GM12878 (cell line): ENCODE results near the gene CHST15. TPM values are rescaled to one million over a fixed set of nuclear protein-coding genes. Genes with fewer than 3 reads are reported as not detected.

ENCODE experiments used
- ATAC-seq: fragments of 200-7000 bp; cut with Tn5 transposase; 3 replicates; pipeline ENCODE4 v1.9.1; 2020; ENCODE audit warnings: mild to moderate bottlenecking, moderate library complexity
- BruUV-seq: library from RNA; stranded (reverse); fragments of 400-500 nt; replicated peaks from 2 replicates; lab custom pipeline; 2021; lab: Mats Ljungman, UMichigan
- CTCF ChIA-PET: fragments of 300-600 bp; sonication (Branson Sonifier 250); formaldehyde crosslinking; extraction: SDS; loops from one replicate; lab custom pipeline; 2021; ENCODE audit warnings: inconsistent platforms; lab: Yijun Ruan, JAX
- POLR2A ChIA-PET: fragments of 350-600 bp; formaldehyde crosslinking; extraction: SDS; loops from one replicate; lab custom pipeline; 2021; ENCODE audit warnings: inconsistent platforms; lab: Charles Lee
- RAD21 ChIA-PET: fragments of 300-600 bp; sonication (Branson Sonifier 250); formaldehyde crosslinking; loops from one replicate; lab custom pipeline; 2023; ENCODE audit warnings: antibody characterized with exemption; ENCODE audit not compliant: unreplicated experiment; lab: Charles Lee
- SMC1A ChIA-PET: fragments of 300-600 bp; sonication (Branson Sonifier 250); formaldehyde crosslinking; loops from one replicate; lab custom pipeline; 2023; ENCODE audit not compliant: unreplicated experiment, uncharacterized antibody; lab: Charles Lee
- DNase-seq: peaks from one replicate; pipeline ENCODE4 v3.0.0-alpha.2; 2011; ENCODE audit warnings: low read depth, low spot score
- FAIRE-seq: peaks from 3 replicates; lab custom pipeline; 2011; peaks lifted over from hg19 to GRCh38; lab: Jason Lieb, UNC
- H2AFZ ChIP-seq: 2 replicates; pipeline ENCODE4 v1.6.0; 2011; ENCODE audit warnings: low read depth, low read length, control low read depth; ENCODE audit not compliant: control insufficient read depth
- H3K27ac ChIP-seq: 2 replicates; pipeline ENCODE4 v1.5.1; 2011; ENCODE audit warnings: control low read depth; ENCODE audit not compliant: control insufficient read depth, insufficient read depth
- H3K27me3 ChIP-seq, 2 experiments: replicated peaks in 1 of 2; 2 replicates each; pipeline versions ENCODE4 v1.6.0 to v1.6.1; 2011; ENCODE audit warnings: low read length in 1 of 2; ENCODE audit not compliant: control insufficient read depth in 2 of 2, insufficient read depth in 2 of 2
- H3K36me3 ChIP-seq, 2 experiments: 2 replicates each; pipeline ENCODE4 v1.5.1; 2011; ENCODE audit warnings: low read length in 1 of 2; ENCODE audit not compliant: control insufficient read depth in 2 of 2, insufficient read depth in 2 of 2
- H3K4me1 ChIP-seq: 2 replicates; pipeline ENCODE4 v1.6.1; 2011; ENCODE audit warnings: mild to moderate bottlenecking, low read length, moderate library complexity, mixed read lengths; ENCODE audit not compliant: control insufficient read depth, insufficient read depth
- H3K4me2 ChIP-seq: 2 replicates; pipeline ENCODE4 v1.6.0; 2011; ENCODE audit warnings: control low read depth; ENCODE audit not compliant: control insufficient read depth, insufficient read depth
- H3K4me3 ChIP-seq: fragments of 200-600 bp; sonication (generic); 2 replicates; pipeline ENCODE4 v1.5.1; 2016
- H3K79me2 ChIP-seq: 2 replicates; pipeline ENCODE4 v1.6.0; 2011; ENCODE audit warnings: low read length; ENCODE audit not compliant: control insufficient read depth, insufficient read depth
- H3K9ac ChIP-seq: 2 replicates; pipeline ENCODE4 v1.8.0; 2011; ENCODE audit warnings: low read length, control low read depth, mixed read lengths; ENCODE audit not compliant: control insufficient read depth, insufficient read depth
- H3K9me3 ChIP-seq: replicated peaks from 3 replicates; pipeline ENCODE4 v1.5.1; 2011; ENCODE audit warnings: mild to moderate bottlenecking, low read length; ENCODE audit not compliant: control insufficient read depth, insufficient read depth
- H4K20me1 ChIP-seq: 2 replicates; pipeline ENCODE4 v1.6.0; 2011; ENCODE audit not compliant: control insufficient read depth, insufficient read depth
- CBX3 ChIP-seq: fragments of 200-600 bp; sonication (generic); IDR thresholded peaks from 2 replicates; pipeline ENCODE4 v1.6.1; 2016; ENCODE audit warnings: low read depth, borderline replicate concordance
- CBX5 ChIP-seq: sonication (generic); IDR thresholded peaks from 2 replicates; pipeline ENCODE4 v1.6.1; 2016; ENCODE audit warnings: low read depth, moderate library complexity, mild to moderate bottlenecking, inconsistent platforms
- EP300 ChIP-seq, 2 experiments: fragments of 150-350 bp in 1 of 2; IDR thresholded peaks; 2 replicates each; pipeline ENCODE4 v1.6.1; 2011 to 2012; ENCODE audit warnings: low read depth in 2 of 2, low read length in 2 of 2, borderline replicate concordance in 1 of 2, improper control_type of control experiment in 1 of 2, inconsistent platforms in 1 of 2; ENCODE audit not compliant: control insufficient read depth in 1 of 2
- ETV6 ChIP-seq, 2 experiments: fragments of 450-650 bp in 1 of 2; IDR thresholded peaks in 1 of 2; conservative IDR thresholded peaks in 1 of 2; 2 replicates each; pipeline ENCODE4 v1.6.1; 2014; ENCODE audit warnings: antibody characterized with exemption in 1 of 2, borderline replicate concordance in 1 of 2, low read depth in 1 of 2, mild to moderate bottlenecking in 1 of 2, moderate library complexity in 1 of 2
- NBN ChIP-seq: fragments of 450-650 bp; IDR thresholded peaks from 2 replicates; pipeline ENCODE4 v1.6.1; 2016
- NR2C2 ChIP-seq: IDR thresholded peaks from 2 replicates; pipeline ENCODE4 v1.6.1; 2011; ENCODE audit warnings: borderline replicate concordance, low read depth; ENCODE audit not compliant: control insufficient read depth, insufficient read length
- NRF1 ChIP-seq: conservative IDR thresholded peaks from 2 replicates; pipeline ENCODE4 v1.6.1; 2011; ENCODE audit warnings: mild to moderate bottlenecking, low read depth, low read length, improper control_type of control experiment
- POLR2AphosphoS2 ChIP-seq: IDR thresholded peaks from 2 replicates; pipeline ENCODE4 v1.6.1; 2011; ENCODE audit warnings: low read depth, mild to moderate bottlenecking, low read length, improper control_type of control experiment, moderate library complexity
- POLR2AphosphoS5 ChIP-seq: IDR thresholded peaks from 2 replicates; pipeline ENCODE4 v1.6.1; 2011; ENCODE audit warnings: mild to moderate bottlenecking, low read length, inconsistent platforms
- POU2F2 ChIP-seq: IDR thresholded peaks from 3 replicates; pipeline ENCODE4 v1.6.1; 2011; ENCODE audit warnings: low read depth, mild to moderate bottlenecking, low read length, borderline replicate concordance
- WRNIP1 ChIP-seq: IDR thresholded peaks from 2 replicates; pipeline ENCODE4 v1.6.1; 2011; ENCODE audit warnings: low read depth, low read length, improper control_type of control experiment, borderline replicate concordance
- ZNF274 ChIP-seq: IDR thresholded peaks from one replicate; pipeline ENCODE4 v1.8.0; 2011; ENCODE audit not compliant: insufficient read length, insufficient read depth
- ZNF384 ChIP-seq: IDR thresholded peaks from 2 replicates; pipeline ENCODE4 v1.6.1; 2012; ENCODE audit warnings: low read depth, mild to moderate bottlenecking, low read length, improper control_type of control experiment, borderline replicate concordance
- WGBS: methylation state at CpG from one replicate; pipeline ENCODE4 v1.1.6; 2016; ENCODE audit warnings: low lambda C conversion rate; ENCODE audit not compliant: insufficient replicate concordance, insufficient coverage; ENCODE audit errors: missing lambda C conversion rate; 5-methylcytosine and 5-hydroxymethylcytosine counted together
- in situ Hi-C: fragments of 300-500 bp; cut with MboI; formaldehyde crosslinking; loops from 9 replicates; pipeline ENCODE4 v1.14.3; 2018; ENCODE audit warnings: mixed read lengths
- intact Hi-C: fragments of 100-400 bp; cut with micrococcal nuclease; formaldehyde crosslinking; loops from one replicate; pipeline ENCODE4 v1.14.2; 2022; ENCODE audit not compliant: unreplicated experiment
- polyA plus RNA-seq, 11 experiments: library from polyadenylated mRNA; depleted of rRNA in 4 of 11; unstranded in 6 of 11; stranded (reverse) in 5 of 11; fragments of >200 nt; fragmentation: Nextera tagmentation in 4 of 11; fragmentation: Illumina TruSeq in 1 of 11; extraction: Ambion mirVana in 4 of 11; extraction: Trizol in 1 of 11; gene quantifications; 1 replicate in 1 of 11; 2 replicates in 10 of 11; pipeline versions ENCODE4 v1.2.1 to v1.2.3, GENCODE V29; 2011 to 2016; ENCODE audit warnings: inconsistent platforms in 2 of 11, missing spikeins in 2 of 11, low read depth in 1 of 11
- total RNA-seq, 4 experiments: library from RNA; depleted of rRNA in 3 of 4; stranded (reverse); fragments of >200 nt in 3 of 4; fragmentation: Illumina TruSeq in 1 of 4; extraction: Trizol in 1 of 4; gene quantifications; 2 replicates each; pipeline versions ENCODE4 v1.2.1 to v1.2.3, GENCODE V29; 2013 to 2021
- TF ChIP-seq, protein P1 (sequence below): fragments of 450-650 bp; formaldehyde crosslinking; IDR thresholded peaks from 2 replicates; pipeline ENCODE4 v1.5.0; 2022; ENCODE audit warnings: mild to moderate bottlenecking, missing genetic modification characterization
- TF ChIP-seq, protein P2 (sequence below): IDR thresholded peaks from 2 replicates; pipeline ENCODE4 v1.6.1; 2012; ENCODE audit warnings: low read length, inconsistent platforms
- TF ChIP-seq, protein P3 (sequence below): fragments of 450-650 bp; IDR thresholded peaks from 2 replicates; pipeline ENCODE4 v1.6.1; 2018; ENCODE audit warnings: borderline replicate concordance, mild to moderate bottlenecking; ENCODE audit not compliant: partially characterized antibody

The CHST15 gene
- total and polyA plus RNA-seq, 10 of the 15 experiments (the other 5 are each of a cell fraction or from before 2014, with no cell fraction given): 0.02 to 0.53 (median 0.05) TPM; not detected in 1

DNA sequence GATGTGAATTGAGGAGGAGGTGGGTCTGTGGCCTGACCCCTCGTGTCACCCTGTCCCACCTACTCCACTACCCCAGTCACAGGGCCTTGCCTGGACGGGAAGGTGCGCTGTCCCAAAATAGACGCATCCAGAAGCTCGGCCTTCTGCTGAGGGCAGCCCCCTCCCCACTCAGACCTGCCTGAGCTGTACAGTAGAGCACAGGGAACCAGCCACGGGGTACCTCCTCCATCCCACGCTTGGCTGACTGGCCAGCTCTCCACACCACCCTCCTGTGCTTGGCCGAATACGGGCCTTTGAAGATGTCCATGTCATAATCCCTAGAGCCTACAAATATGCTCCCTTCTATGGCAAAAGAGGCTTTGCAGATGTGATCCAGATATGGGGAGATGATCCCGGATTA is 88.3 kb downstream of the CHST15 start:
- FAIRE-seq: no peak
- Histone ChIP-seq H2AFZ (no peak overlapping the region), H3K9ac (no peak overlapping the region), H3K27ac (no peak overlapping the region), H4K20me1 (no peaks in the 10 kb centered on the region), H3K4me3 (no peak overlapping the region), H3K4me1 (no peaks in the 10 kb centered on the region), H3K27me3 (peaks cover 0 to 4% of the 10 kb centered on the region in 2 experiments; a peak in 3 of 4 replicates), H3K79me2 (no peaks in the 10 kb centered on the region), H3K36me3 (no peaks in the 10 kb centered on the region), H3K9me3 (no peaks in the 10 kb centered on the region), H3K4me2 (no peak overlapping the region)
- ChIA-PET POLR2A (no interaction called here), RAD21 (no interaction called here), SMC1A (interaction anchor here (2.0 kb wide), 1 partner anchor 10 kb away, joined by 5 read pairs; no protein-coding TSS in a partner anchor), CTCF (interaction anchor here (1.2 kb wide), 1 partner anchor 10 kb away, joined by 3 read pairs; no protein-coding TSS in a partner anchor)
- no TSS peak for BruUV-seq
- no peak for ATAC-seq
- in situ Hi-C loops (no loop called here), intact Hi-C loops (no loop called here)
- DNase-seq: no peak
- WGBS: 21% methylated on average over 10 of the region's 10 CpGs
- TF ChIP-seq ZNF384 (no peak), CBX5 (no peak), CBX3 (no peak), POLR2AphosphoS5 (no peak), ZNF274 (no peak), WRNIP1 (no peak), POLR2AphosphoS2 (no peak), NR2C2 (no peak), POU2F2 (no peak), NBN (no peak), ETV6 (conservative IDR thresholded peaks at IDR 0.05 in 1 of 2, IDR thresholded peaks at IDR 0.05 in 1 of 2; ENCODE audit: borderline replicate concordance in 1 of 2, low read depth in 1 of 2) (no peak), NRF1 (no peak), EP300 (IDR thresholded peaks at IDR 0.05; ENCODE audit: borderline replicate concordance in 1 of 2, control insufficient read depth in 1 of 2, low read depth in 2 of 2, low read length in 2 of 2) (no peak)
- TF ChIP-seq, protein P1, sequence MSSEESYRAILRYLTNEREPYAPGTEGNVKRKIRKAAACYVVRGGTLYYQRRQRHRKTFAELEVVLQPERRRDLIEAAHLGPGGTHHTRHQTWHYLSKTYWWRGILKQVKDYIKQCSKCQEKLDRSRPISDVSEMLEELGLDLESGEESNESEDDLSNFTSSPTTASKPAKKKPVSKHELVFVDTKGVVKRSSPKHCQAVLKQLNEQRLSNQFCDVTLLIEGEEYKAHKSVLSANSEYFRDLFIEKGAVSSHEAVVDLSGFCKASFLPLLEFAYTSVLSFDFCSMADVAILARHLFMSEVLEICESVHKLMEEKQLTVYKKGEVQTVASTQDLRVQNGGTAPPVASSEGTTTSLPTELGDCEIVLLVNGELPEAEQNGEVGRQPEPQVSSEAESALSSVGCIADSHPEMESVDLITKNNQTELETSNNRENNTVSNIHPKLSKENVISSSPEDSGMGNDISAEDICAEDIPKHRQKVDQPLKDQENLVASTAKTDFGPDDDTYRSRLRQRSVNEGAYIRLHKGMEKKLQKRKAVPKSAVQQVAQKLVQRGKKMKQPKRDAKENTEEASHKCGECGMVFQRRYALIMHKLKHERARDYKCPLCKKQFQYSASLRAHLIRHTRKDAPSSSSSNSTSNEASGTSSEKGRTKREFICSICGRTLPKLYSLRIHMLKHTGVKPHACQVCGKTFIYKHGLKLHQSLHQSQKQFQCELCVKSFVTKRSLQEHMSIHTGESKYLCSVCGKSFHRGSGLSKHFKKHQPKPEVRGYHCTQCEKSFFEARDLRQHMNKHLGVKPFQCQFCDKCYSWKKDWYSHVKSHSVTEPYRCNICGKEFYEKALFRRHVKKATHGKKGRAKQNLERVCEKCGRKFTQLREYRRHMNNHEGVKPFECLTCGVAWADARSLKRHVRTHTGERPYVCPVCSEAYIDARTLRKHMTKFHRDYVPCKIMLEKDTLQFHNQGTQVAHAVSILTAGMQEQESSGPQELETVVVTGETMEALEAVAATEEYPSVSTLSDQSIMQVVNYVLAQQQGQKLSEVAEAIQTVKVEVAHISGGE (CRISPR knock-in tag): no peak
- TF ChIP-seq, protein P2, sequence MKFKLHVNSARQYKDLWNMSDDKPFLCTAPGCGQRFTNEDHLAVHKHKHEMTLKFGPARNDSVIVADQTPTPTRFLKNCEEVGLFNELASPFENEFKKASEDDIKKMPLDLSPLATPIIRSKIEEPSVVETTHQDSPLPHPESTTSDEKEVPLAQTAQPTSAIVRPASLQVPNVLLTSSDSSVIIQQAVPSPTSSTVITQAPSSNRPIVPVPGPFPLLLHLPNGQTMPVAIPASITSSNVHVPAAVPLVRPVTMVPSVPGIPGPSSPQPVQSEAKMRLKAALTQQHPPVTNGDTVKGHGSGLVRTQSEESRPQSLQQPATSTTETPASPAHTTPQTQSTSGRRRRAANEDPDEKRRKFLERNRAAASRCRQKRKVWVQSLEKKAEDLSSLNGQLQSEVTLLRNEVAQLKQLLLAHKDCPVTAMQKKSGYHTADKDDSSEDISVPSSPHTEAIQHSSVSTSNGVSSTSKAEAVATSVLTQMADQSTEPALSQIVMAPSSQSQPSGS: no peak
- TF ChIP-seq, protein P3, sequence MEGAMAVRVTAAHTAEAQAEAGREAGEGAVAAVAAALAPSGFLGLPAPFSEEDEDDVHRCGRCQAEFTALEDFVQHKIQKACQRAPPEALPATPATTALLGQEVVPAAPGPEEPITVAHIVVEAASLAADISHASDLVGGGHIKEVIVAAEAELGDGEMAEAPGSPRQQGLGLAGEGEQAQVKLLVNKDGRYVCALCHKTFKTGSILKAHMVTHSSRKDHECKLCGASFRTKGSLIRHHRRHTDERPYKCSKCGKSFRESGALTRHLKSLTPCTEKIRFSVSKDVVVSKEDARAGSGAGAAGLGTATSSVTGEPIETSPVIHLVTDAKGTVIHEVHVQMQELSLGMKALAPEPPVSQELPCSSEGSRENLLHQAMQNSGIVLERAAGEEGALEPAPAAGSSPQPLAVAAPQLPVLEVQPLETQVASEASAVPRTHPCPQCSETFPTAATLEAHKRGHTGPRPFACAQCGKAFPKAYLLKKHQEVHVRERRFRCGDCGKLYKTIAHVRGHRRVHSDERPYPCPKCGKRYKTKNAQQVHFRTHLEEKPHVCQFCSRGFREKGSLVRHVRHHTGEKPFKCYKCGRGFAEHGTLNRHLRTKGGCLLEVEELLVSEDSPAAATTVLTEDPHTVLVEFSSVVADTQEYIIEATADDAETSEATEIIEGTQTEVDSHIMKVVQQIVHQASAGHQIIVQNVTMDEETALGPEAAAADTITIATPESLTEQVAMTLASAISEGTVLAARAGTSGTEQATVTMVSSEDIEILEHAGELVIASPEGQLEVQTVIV: no peak
